GM12873 (cell line): ENCODE data around the gene ITIH3.

Experiments
- TF ChIP-seq, protein P1 (sequence below): IDR thresholded peaks from 2 replicates; pipeline ENCODE4 v1.5.1; 2012; ENCODE audit warnings: low read depth, mild to moderate bottlenecking, moderate library complexity, low read length, control low read depth; ENCODE audit not compliant: insufficient read depth; ENCODE audit errors: missing control alignments

ITIH3 gene

DNA sequence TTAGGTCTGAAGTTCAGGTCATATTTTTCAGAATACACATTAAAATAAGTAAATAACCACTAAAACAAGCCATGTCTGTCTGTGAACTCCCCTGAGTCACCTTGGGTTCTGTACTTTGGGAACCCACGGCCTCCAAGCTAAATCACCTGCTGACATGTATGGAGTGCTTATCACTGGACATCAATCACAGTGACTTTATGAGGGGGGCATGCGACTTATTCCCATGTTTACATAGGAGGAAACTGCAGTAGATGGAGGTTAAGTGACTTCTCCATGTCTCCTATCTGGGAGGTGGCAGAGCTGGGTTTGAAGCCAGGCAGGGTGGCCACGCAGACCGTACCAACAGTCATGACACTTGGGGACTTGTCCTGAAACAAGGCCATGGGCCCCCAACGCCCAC lies 27.8 kb downstream of the ITIH3 start:
- TF ChIP-seq, protein P1, sequence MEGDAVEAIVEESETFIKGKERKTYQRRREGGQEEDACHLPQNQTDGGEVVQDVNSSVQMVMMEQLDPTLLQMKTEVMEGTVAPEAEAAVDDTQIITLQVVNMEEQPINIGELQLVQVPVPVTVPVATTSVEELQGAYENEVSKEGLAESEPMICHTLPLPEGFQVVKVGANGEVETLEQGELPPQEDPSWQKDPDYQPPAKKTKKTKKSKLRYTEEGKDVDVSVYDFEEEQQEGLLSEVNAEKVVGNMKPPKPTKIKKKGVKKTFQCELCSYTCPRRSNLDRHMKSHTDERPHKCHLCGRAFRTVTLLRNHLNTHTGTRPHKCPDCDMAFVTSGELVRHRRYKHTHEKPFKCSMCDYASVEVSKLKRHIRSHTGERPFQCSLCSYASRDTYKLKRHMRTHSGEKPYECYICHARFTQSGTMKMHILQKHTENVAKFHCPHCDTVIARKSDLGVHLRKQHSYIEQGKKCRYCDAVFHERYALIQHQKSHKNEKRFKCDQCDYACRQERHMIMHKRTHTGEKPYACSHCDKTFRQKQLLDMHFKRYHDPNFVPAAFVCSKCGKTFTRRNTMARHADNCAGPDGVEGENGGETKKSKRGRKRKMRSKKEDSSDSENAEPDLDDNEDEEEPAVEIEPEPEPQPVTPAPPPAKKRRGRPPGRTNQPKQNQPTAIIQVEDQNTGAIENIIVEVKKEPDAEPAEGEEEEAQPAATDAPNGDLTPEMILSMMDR = no peak

DNA sequence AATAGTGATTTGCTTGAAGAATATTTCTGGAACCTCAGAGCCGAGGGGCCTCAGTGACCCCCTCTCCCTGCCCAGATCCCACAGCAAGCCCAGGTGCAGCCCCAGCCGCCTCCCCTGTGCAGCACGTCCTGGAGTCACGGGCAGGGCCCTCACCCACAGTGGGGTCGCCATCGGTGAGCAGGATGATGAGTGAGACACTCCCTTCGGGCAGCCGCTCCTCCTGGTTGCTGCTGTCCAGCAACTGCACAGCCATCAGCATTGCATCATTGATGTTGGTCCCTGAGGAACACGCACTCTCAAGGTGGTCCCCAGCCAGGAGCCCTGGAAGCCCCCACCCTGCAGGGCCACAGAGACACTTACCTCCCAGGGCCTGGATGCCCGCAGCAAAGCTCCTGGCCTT lies 29.4 kb downstream of the ITIH3 start:
- TF ChIP-seq, protein P1 = no peak

GRCh38 chr3:52827441-52827840 lies 32.8 kb downstream of the ITIH3 start:
- TF ChIP-seq, protein P1 = no peak

DNA sequence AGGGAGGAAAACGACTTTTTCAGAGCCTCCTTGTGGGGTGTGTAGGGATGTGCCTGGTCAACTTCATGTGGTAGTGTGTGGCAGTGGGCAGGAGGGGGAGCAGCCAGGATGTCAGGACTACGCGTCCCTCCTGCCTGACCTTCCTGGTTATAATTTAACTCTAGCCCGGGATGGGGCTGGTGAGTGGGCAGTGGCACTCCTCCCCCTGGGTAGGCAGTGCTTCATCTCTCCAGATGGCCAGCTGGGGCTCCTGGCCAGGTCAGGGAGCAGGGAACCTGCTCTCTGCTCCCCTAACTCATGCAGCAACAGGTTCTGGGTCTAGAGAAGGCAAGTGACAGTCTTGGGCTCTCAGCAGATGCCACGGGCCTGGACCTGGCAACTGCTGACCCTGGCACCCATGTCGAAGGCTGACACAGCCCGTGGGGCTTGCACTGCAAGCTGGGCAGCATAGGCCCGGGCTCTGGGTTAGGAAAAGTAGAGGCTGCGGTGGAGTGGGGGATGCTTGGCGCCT lies 33.3 kb downstream of the ITIH3 start:
- TF ChIP-seq, protein P1 = no peak

DNA sequence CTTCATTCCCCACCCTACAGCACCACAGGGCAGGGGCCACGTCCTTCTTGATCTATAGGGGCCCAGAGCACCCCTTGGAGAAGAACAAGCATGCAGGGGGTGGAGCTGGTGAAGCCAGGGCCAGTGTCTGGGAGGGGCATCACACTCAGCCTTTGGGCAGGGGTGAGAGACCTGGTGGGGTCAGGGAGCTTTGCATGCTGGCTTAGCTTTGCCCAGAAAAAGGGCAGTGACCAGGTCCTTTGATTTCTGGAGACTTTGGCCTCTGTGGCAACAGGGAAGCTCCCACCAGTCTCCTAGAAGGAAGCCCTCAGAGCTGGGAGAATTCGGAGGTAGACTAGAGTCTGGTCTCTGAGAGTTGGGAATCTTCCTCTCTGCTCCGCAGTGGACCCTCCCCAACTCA lies 34.9 kb downstream of the ITIH3 start:
- TF ChIP-seq, protein P1 = no peak

- TF ChIP-seq, protein P1 = no peak
These were observed 35.4 kb downstream of the ITIH3 start for GRCh38 chr3:52829906-52830463.

DNA sequence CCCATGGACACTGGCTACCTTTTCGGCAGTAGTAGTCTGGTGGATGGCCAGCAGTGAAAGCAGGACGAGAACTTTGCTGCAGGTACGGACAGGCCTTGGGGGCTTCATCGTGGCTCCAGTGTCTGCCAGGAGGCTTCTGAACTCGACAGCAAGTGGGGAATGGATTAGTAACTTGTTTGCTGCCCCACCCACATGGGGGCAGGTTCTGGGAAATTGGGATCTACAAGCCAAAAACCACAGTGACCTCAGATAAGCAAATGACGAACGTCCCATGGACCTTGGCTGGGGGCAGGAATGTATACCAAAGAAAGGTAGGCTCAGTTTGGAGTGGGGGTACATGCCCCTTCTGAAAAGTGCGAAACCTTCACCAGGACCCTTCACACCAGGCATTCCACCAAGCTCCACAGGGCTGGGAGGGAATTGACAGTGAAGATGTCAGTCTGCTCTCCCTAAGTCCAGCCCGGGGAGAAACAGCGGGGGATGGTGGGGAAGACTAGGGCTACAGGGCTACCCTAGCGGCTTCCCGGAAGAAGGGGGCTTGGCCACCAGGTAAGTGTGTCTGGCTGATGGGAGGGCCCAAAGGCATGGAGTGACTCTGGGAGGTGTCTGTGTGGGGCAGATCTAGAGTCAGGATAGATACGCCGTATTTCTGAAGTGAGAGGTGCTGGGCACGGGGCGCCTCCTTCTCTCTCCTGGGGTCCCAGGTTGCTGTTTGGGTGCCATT lies 36.1 kb downstream of the ITIH3 start, which contains the start of gene ITIH4:
ITIH4 (minus strand) TSS at position 138 of the 724 bp plus-strand sequence; CDS start at position 108, 30 bp downstream.
- TF ChIP-seq, protein P1 = no peak
